Measurements from ENCODE around the gene IRF1.
"Not testable (repeated sequence)": the region's sequence is repeated elsewhere in the genome, so short reads cannot be mapped to it uniquely, and the experiment has no call there.

Gene IRF1

GRCh38 chr5:132439521-132440089, 51.0 kb downstream of the IRF1 start:
- no peak for DNase-seq (ENCODE audit: low read depth in 2 of 3, low spot score in 2 of 3)

GRCh38 chr5:132438917-132439316, 51.7 kb downstream of the IRF1 start:
- no peak for DNase-seq (ENCODE audit: low read depth in 2 of 3, low spot score in 2 of 3)

GRCh38 chr5:132438267-132438645, 52.3 kb downstream of the IRF1 start:
- not testable (repeated sequence) for DNase-seq (ENCODE audit: low read depth in 2 of 3, low spot score in 2 of 3)

GRCh38 chr5:132437604-132438266, 52.8 kb downstream of the IRF1 start:
- DNase-seq (ENCODE audit: low read depth in 2 of 3, low spot score in 2 of 3), result no peak

- no peak for DNase-seq (ENCODE audit: low read depth in 2 of 3, low spot score in 2 of 3)
Observed at GRCh38 chr5:132436936-132437335, 53.6 kb downstream of the IRF1 start.

- DNase-seq (ENCODE audit: low read depth in 2 of 3, low spot score in 2 of 3), result no peak
Observed at GRCh38 chr5:132435886-132436285, 54.7 kb downstream of the IRF1 start.

GRCh38 chr5:132435447-132435846, 55.1 kb downstream of the IRF1 start:
- no peak for DNase-seq (ENCODE audit: low read depth in 2 of 3, low spot score in 2 of 3)

GRCh38 chr5:132434416-132435286, 55.9 kb downstream of the IRF1 start:
- DNase-seq (ENCODE audit: low read depth in 2 of 3, low spot score in 2 of 3), result no peak

- no peak for DNase-seq (ENCODE audit: low read depth in 2 of 3, low spot score in 2 of 3)
Observed at GRCh38 chr5:132433141-132433540, 57.4 kb downstream of the IRF1 start.

GRCh38 chr5:132431632-132432031, 58.9 kb downstream of the IRF1 start:
- DNase-seq (ENCODE audit: low read depth in 2 of 3, low spot score in 2 of 3), result no peak

All from activated CD8-positive, alpha-beta memory T cell treated with anti-CD3 and anti-CD28 coated beads for 48 hours (primary cell).